Prostate gland (tissue), 2 donors: ENCODE data around the gene MCF2L2. TPM values are rescaled to one million over a fixed set of nuclear protein-coding genes. Genes with fewer than 3 reads are reported as not detected.

Source experiments
- DNase-seq: peaks from one replicate; pipeline ENCODE4 v3.0.0-alpha.2; 2019; ENCODE audit warnings: low spot score
- H3K27ac ChIP-seq, 2 donors: fragments of 200-600 bp; sonication (generic); 2 replicates each; pipeline ENCODE4 v1.5.1; 2017 to 2019
- H3K27me3 ChIP-seq: fragments of 200-600 bp; sonication (generic); replicated peaks from 2 replicates; pipeline ENCODE4 v1.5.1; 2019; ENCODE audit not compliant: insufficient read depth
- H3K36me3 ChIP-seq, 2 donors: fragments of 200-600 bp; sonication (generic); 1 replicate in 1 of 2; 2 replicates in 1 of 2; pipeline versions ENCODE4 v1.5.1 to v1.8.1; 2017 to 2019
- H3K4me1 ChIP-seq: fragments of 200-600 bp; sonication (generic); replicated peaks from 2 replicates; pipeline ENCODE4 v1.5.1; 2019
- H3K4me3 ChIP-seq, 2 donors: fragments of 200-600 bp; sonication (generic); 2 replicates each; pipeline ENCODE4 v1.5.1; 2017 to 2019
- H3K9me3 ChIP-seq: fragments of 200-600 bp; sonication (generic); 2 replicates; pipeline ENCODE4 v1.5.1; 2017
- POLR2A ChIP-seq: fragments of 450-650 bp; IDR thresholded peaks from one replicate; pipeline ENCODE4 v1.6.1; 2016; ENCODE audit warnings: antibody characterized with exemption, mild to moderate bottlenecking
- POLR2AphosphoS5 ChIP-seq: sonication (generic); formaldehyde crosslinking; IDR thresholded peaks from one replicate; pipeline ENCODE4 v1.6.1; 2017; ENCODE audit warnings: antibody characterized with exemption
- WGBS: methylation state at CpG from one replicate; pipeline ENCODE4 v1.1.5; 2018; 5-methylcytosine and 5-hydroxymethylcytosine counted together
- intact Hi-C: fragments of 100-400 bp; cut with DNase I; formaldehyde crosslinking; loops from one replicate; pipeline ENCODE4 v1.14.2; 2022
- total RNA-seq, 2 donors: library from RNA; depleted of rRNA; stranded (reverse); fragments of >200 nt; gene quantifications; one replicate each; pipeline ENCODE4 v1.1.0, GENCODE V29; 2016
- TF ChIP-seq, protein P1 (sequence below), 4 experiments: fragments of 200-600 bp in 2 of 4; fragments of 450-650 bp in 2 of 4; sonication (generic) in 2 of 4; IDR thresholded peaks; 1 replicate in 3 of 4; 2 replicates in 1 of 4; pipeline ENCODE4 v1.5.1; 2016 to 2019; ENCODE audit warnings: antibody characterized with exemption in 4 of 4, mild to moderate bottlenecking in 2 of 4, moderate library complexity in 2 of 4

MCF2L2 gene
- total RNA-seq, 2 donors from 2014 or later: 0.41 to 4.0 TPM

DNA sequence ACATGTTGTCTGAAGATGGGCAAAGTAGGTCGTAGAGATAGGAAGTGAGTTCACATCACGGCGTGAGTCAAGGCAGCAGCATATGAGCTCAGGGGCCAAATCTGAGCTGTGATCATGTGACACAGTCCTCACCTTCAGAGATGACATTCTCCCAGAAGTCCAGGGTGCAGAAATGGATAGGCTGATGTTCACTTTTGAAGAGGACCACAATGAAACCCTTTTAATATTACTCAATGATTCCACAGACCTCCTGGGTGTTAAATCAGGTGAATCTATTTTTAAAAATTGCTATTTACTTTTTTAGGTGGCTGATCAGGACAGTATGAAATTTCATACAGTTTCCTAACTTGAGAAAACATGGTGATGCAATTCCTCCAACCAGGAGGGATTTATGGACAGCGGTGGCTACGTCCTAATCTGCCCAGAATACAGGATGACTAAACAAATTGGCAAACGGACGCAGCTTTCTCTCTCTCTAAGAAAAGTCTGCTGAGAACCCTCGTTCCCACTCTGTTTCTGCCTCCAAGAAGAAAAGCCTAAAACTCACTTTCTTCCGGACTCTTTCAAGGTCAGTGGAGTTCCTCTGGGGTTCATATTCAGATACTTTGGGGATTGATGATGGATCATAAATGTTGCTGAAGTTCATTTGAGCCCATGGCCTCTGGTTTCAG, 141.0 kb downstream of the MCF2L2 start:
- no peak overlapping the region for H3K4me3 ChIP-seq
- H3K4me1 ChIP-seq: no peaks in the 10 kb centered on the region
- peak; percentile 20 for DNase-seq
- intact Hi-C loops: no loop called here
- WGBS: 62% methylated on average over 9 of the region's 9 CpGs
- H3K27ac ChIP-seq: peak overlapping the region; percentile 43 to 54
- H3K9me3 ChIP-seq: no peaks in the 10 kb centered on the region
- TF ChIP-seq POLR2A: no peak
- TF ChIP-seq POLR2AphosphoS5: peak; percentile 31
- TF ChIP-seq, protein P1, sequence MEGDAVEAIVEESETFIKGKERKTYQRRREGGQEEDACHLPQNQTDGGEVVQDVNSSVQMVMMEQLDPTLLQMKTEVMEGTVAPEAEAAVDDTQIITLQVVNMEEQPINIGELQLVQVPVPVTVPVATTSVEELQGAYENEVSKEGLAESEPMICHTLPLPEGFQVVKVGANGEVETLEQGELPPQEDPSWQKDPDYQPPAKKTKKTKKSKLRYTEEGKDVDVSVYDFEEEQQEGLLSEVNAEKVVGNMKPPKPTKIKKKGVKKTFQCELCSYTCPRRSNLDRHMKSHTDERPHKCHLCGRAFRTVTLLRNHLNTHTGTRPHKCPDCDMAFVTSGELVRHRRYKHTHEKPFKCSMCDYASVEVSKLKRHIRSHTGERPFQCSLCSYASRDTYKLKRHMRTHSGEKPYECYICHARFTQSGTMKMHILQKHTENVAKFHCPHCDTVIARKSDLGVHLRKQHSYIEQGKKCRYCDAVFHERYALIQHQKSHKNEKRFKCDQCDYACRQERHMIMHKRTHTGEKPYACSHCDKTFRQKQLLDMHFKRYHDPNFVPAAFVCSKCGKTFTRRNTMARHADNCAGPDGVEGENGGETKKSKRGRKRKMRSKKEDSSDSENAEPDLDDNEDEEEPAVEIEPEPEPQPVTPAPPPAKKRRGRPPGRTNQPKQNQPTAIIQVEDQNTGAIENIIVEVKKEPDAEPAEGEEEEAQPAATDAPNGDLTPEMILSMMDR (IDR thresholded peaks at IDR 0.05): no peak
- H3K27me3 ChIP-seq: no peaks in the 10 kb centered on the region
- no peaks in the 10 kb centered on the region for H3K36me3 ChIP-seq

DNA sequence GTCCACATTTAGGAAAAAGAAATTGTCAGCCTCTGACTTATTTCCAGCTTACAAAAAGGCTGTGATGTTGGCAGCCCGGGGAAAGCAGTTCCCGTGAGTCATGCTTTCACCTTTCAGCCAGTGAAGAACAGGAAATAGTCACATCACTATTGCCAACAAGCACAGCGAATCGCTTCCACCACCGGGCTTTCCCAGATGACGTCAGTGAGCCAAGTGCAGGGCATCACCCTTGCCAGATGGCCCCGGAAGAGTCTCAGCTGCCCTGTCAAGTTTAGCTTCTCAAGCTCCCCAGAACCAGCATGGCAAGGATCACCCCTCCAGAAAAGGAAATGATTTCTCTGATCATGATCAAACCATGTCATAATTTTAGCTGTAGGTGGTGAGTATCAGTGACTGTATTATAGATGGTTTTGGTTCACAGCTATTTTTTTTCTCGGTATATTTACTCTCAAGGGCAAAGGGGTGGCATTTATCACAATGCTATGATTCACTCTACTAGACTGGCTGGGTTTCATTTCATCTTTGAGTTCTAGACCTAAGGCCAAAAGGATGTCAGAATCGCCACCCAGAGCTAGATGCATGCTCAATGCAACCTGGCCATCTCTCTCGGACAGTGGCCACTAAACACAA, 142.5 kb downstream of the MCF2L2 start:
- no peaks in the 10 kb centered on the region for H3K36me3 ChIP-seq
- 19% methylated on average over 10 of the region's 10 CpGs for WGBS
- H3K4me1 ChIP-seq: no peaks in the 10 kb centered on the region
- no peaks in the 10 kb centered on the region for H3K9me3 ChIP-seq
- no peak overlapping the region for H3K4me3 ChIP-seq
- intact Hi-C loops: no loop called here
- DNase-seq: peak; percentile 83
- peak; percentile 90 for TF ChIP-seq POLR2AphosphoS5
- TF ChIP-seq, protein P1 (IDR thresholded peaks at IDR 0.05): no peak
- H3K27ac ChIP-seq: peak overlapping the region; percentile 54 to 64
- H3K27me3 ChIP-seq: no peaks in the 10 kb centered on the region

DNA sequence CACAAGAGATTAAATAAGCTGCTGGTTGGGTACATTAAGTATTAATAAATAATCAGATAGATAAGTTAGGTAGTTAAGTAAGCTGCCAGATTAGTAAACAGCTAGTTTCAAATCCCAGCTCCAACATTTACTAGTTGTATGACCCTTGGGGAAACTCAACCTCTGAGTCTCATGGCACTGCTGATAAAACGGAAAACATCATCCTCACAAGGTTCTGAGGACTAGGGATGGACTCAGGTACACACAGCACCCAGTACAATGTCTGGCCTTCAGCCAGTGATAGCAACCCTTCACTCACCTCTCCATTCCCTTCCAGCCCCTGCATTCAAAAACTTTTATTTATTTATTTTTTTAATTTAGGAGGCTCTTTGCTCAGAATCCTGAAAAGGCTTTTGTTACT, 143.1 kb downstream of the MCF2L2 start:
- H3K4me3 ChIP-seq: no peak overlapping the region
- TF ChIP-seq, protein P1 (IDR thresholded peaks at IDR 0.05): no peak
- TF ChIP-seq POLR2AphosphoS5 (no peak), POLR2A (no peak)
- no peaks in the 10 kb centered on the region for H3K4me1 ChIP-seq
- H3K27me3 ChIP-seq: no peaks in the 10 kb centered on the region
- WGBS: 47% methylated on average over 1 of the region's 1 CpG
- intact Hi-C loops: no loop called here
- no peak for DNase-seq
- H3K9me3 ChIP-seq: no peaks in the 10 kb centered on the region
- H3K36me3 ChIP-seq: no peaks in the 10 kb centered on the region
- peak overlapping the region; percentile 54 to 64 for H3K27ac ChIP-seq

DNA sequence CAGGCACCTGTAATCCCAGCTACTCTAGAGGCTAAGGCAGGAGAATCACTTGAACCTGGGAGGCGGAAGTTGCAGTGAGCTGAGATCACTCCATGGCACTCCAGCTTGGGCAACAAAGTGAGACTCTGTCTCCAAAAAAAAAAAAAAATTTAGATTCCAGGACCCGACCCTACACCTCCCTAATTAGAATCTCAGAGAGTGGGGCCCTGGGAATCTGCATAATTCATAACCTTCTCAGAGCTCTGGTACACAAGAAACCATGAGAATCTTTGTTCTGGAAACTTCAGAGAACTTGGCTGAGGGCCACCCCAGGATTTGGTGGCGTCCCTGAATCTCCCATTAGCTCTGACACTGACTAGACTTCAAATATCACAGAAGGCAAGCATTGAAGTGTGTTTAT, 143.8 kb downstream of the MCF2L2 start:
- intact Hi-C loops: no loop called here
- 81% methylated on average over 3 of the region's 3 CpGs for whole genome bisulfite sequencing
- Histone ChIP-seq H3K27ac (no peak overlapping the region), H3K4me1 (no peaks in the 10 kb centered on the region), H3K27me3 (no peaks in the 10 kb centered on the region), H3K9me3 (no peaks in the 10 kb centered on the region), H3K36me3 (no peaks in the 10 kb centered on the region), H3K4me3 (no peak overlapping the region)
- no peak for TF ChIP-seq POLR2AphosphoS5
- no peak for TF ChIP-seq POLR2A
- TF ChIP-seq, protein P1 (IDR thresholded peaks at IDR 0.05): no peak
- DNase-seq: no peak

DNA sequence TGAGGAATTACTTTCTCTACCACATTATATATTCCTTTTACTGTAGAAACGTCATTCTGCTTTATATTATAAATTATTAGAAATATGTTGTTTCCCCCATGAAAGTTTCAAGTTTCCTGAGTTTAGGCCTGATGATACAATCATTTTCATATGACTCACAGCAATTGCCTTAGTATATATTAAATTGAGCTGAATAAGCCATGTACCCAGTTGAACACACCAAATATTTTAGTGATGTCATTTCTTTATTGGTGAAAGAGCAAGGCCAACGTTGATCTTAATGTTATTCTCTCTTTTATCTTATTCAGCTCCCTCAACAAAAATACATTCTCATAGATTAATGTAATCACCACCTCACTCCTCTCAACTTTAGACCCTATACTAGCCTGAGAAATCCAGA, 144.5 kb downstream of the MCF2L2 start:
- 82% methylated on average over 2 of the region's 2 CpGs for WGBS
- DNase-seq: no peak
- Histone ChIP-seq H3K27ac (no peak overlapping the region), H3K4me1 (no peaks in the 10 kb centered on the region), H3K27me3 (no peaks in the 10 kb centered on the region), H3K9me3 (no peaks in the 10 kb centered on the region), H3K36me3 (no peaks in the 10 kb centered on the region), H3K4me3 (no peak overlapping the region)
- TF ChIP-seq, protein P1 (IDR thresholded peaks at IDR 0.05): no peak
- no peak for TF ChIP-seq POLR2AphosphoS5
- TF ChIP-seq POLR2A: no peak
- intact Hi-C loops: no loop called here
